ENCODE measurements around the gene ACVRL1.
"Not testable (repeated sequence)": the region's sequence is repeated elsewhere in the genome, so short reads cannot be mapped to it uniquely, and the experiment has no call there.

The ACVRL1 gene

DNA sequence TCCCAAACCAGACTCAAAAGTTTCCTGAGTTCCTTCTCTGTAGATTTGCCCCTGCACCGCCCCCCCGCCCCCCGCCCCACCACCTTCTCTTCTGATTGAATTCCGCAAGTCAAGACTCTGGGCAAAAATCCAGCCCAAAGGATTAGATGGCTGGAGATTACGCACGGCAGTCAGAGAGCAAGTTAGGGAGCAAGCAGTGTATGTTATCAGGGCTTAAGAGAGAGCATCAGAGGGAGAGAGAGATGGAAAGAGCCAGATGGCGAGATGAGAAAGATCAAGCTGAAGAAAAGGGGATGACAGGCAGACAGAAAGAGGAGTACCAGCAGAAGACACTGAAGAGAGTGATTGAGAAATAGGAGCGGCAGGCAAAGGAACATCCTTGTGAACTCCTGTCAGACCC lies 33.3 kb upstream of the ACVRL1 start:
- DNase-seq (ENCODE audit: low spot score), result no peak

DNA sequence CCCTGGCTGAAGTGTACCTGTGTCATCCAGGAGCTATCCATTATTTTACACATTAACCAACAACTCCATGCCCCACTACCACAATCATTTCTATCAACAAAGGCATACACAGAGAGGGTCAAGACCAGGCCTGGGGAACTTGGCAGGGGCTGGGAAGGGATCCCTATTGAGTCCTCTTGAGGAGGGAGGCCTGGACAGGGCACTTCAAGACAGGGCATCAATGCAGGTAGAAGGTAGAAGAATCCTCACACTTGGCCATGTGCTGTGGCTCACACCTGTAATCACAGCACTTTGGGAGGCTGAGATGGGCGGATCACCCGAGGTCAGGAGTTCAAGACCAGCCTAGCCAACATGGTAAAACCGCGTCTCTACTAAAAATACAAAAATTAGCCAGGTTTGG lies 32.8 kb upstream of the ACVRL1 start:
- DNase-seq (ENCODE audit: low spot score), result no peak

DNA sequence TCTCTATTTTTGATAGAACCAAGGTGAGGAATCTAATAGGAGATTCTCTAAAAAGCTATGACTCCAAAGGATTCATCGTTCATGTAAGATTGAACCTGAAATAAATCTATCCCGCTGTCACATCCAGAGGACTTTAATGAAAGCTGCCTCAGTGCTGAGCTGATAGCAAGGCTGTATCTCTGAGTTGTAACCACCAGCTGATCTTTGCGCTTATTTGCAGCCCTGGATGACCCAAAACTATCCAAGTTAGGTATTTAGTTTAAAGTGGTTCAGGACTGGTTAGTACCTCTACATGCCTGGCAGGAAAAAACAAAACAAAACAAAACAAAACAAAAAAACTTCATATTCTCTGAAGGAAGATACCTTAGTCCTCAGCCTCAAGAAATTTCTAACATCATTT lies 28.2 kb upstream of the ACVRL1 start:
- DNase-seq (ENCODE audit: low spot score), result no peak

DNA sequence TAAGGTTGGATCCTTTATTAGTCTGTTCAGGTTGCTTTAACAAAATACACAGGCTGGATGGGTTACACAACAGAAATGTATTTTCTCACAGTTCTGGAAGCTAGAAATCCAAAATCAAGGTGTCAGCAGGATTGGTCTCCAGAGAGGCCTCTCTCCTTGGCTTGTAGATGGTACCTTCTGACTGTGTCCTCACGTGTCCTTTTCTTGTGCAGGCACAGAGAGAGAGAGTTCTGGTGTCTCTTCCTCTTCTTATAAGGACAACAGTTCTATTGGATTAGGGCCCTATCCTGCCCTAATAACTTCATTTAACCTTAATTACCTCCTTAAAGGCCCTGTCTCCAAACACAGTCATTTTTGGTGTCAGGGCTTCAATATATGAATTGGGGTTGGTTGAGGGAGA lies 24.0 kb upstream of the ACVRL1 start:
- no peak for DNase-seq (ENCODE audit: low spot score)

DNA sequence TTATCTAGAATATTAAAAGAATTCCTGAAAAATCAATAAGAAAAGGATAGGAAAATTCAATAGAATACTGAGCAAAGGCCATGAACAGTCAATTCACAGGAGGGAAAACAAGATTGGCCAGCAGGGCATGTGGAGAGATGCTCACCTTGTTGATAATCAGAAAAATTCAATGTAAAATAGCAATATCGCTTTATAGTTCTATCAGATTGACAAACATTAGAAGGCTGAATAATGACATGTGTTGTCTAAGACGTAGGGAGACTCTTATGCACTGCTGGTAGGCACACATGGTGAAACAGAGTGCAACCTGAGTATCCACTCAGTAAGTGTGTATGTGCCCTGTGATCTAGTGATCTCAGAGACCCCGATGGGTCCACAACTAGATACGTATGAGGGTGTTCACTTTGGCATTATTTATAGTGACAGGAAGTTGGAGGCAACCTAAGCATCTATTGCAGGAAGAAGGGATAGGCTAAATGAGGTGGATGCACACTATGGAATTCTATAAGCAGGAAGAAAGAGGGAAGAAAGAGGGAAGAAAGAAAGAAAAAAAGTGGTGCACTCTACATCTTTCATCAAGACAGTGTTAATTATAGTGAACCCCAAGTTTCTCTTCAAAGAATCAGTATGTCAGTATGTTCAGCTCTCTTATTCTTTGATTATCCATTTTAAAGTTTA lies 23.2 kb upstream of the ACVRL1 start:
- peak; percentile 1 for DNase-seq (ENCODE audit: low spot score)

- DNase-seq (ENCODE audit: low spot score), result no peak
These were observed 22.6 kb upstream of the ACVRL1 start for GRCh38 chr12:51884676-51885229.

- not testable (repeated sequence) for DNase-seq (ENCODE audit: low spot score)
These were observed 21.8 kb upstream of the ACVRL1 start for GRCh38 chr12:51885294-51886020.

DNA sequence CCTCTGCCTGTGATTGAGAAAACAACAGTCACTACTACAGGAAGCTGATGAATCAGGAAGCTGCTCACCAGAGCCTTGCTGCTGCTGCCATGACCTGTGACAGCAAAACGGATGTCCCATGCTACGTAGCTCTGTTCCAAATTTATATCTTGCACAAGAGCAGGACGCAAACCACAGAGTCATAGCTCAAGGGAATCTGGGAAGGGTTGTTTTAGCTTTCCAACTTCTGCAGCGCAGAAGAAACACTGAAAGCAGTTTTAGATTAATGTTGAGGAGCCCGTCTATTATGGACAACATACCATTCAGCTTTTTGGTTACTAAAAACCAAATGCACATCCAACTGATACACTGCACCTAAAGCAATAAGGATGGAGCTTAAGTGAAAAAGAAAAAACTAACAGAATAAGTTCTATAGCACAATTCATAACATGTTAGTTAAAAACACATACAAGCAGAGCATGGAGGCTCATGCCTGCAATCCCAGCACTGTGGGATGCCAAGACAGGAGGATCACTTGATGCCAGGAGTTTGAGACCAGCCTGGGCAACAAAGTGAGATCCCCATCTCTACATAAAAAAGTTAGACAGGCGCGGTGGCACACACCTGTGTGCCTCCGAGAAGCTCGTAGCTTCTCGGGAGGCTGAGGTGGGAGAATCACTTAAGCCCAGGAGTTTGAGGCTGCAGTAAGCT lies 21.1 kb upstream of the ACVRL1 start:
- peak; percentile 98 for DNase-seq (ENCODE audit: low spot score)

DNA sequence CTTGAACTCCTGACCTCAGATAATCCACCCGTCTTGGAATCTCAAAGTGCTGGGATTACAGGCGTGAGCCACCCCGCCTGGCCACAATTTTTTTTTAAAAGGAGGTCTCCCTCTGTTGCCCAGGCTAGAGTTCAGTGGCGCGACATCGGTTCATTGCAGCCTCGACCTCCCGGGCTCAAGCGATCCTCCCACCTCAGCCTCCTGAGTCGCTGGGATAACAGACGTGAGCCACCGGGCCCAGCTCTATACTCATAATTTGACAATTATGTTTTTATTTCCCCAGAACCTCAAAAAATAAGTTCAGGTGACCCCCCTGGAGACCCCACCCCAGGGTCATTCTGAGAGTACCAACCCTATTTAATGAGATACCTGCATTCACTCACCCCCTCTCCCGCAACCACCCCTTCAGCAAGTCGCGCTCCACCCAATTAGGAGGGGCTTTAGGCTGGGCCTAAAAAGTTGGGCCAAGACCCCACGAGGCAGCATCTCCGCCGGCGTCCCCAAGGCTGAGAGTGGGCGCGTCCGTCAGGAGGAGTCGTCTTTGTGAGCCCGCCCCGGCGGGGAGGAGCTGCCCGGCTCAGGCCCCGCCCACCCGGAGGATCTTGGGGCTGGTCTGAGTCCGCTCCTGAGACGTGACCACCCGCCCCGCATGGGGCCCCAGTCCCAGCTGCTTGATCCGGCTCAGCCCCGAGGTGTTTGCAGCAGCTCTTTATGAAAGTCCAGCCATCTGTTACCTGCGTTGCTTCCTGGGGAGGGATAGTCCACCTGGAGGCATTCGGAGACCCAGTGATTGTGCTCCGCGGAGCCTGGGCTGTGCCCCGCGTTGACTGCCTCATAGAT lies 19.6 kb upstream of the ACVRL1 start, which contains the start of gene ANKRD33:
Gene ANKRD33, plus strand, starts transcription at position 628 of the 840 bp plus-strand sequence. Its CDS starts 84 bp downstream, at position 712.
- DNase-seq (ENCODE audit: low spot score), result no peak

- no peak for DNase-seq (ENCODE audit: low spot score)
These were observed 18.7 kb upstream of the ACVRL1 start for GRCh38 chr12:51888316-51889215.

- DNase-seq (ENCODE audit: low spot score), result no peak
These were observed 17.8 kb upstream of the ACVRL1 start for GRCh38 chr12:51889216-51890132.

- DNase-seq (ENCODE audit: low spot score), result no peak
These were observed 17.2 kb upstream of the ACVRL1 start for GRCh38 chr12:51890133-51890464.

DNA sequence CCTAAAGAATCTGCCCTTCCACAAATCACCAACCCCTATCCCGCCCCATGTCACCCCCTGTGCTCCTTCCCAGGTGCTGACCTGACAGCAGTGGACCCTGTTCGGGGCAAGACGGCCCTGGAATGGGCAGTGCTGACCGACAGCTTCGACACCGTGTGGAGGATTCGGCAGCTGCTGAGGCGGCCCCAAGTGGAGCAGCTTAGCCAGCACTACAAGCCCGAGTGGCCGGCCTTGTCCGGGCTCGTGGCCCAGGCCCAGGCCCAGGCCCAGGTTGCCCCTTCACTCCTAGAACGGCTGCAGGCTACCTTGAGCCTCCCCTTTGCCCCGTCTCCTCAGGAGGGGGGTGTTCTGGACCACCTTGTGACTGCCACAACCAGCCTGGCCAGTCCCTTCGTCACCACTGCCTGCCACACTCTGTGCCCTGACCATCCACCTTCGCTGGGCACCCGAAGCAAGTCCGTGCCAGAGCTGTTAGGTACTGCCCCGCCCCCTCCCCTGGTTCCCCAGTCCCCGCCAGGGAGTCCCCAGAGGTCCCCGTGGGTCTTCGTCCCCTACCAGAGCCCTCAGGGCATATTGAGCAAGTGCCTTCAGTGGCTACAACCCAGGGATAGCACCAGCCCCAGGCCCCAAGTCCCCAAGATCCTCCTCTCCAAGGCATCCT lies 16.7 kb upstream of the ACVRL1 start:
- no peak for DNase-seq (ENCODE audit: low spot score)

- no peak for DNase-seq (ENCODE audit: low spot score)
These were observed 15.5 kb upstream of the ACVRL1 start for GRCh38 chr12:51891843-51892242.

DNA sequence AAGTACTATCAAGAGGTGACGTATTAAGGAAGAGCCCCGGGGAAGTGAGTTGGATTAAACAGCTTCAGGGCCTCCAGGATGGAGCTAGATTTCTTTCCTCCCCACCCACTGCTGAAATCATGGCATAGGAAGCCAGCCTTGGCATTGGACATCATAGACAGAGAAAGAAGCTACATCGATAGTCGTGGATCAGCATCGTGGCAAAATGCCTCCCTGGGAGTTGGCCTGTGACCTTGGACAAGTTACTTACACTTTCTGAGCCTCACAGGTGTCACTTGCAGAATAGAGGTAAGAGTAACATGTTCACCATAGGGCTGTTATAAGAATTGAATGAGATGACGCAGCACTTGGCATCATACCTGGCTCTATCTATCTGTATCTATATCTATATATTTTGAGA lies 13.5 kb upstream of the ACVRL1 start:
- DNase-seq (ENCODE audit: low spot score), result no peak

GRCh38 chr12:51895378-51896135 lies 11.7 kb upstream of the ACVRL1 start:
- DNase-seq (ENCODE audit: low spot score), result no peak

DNA sequence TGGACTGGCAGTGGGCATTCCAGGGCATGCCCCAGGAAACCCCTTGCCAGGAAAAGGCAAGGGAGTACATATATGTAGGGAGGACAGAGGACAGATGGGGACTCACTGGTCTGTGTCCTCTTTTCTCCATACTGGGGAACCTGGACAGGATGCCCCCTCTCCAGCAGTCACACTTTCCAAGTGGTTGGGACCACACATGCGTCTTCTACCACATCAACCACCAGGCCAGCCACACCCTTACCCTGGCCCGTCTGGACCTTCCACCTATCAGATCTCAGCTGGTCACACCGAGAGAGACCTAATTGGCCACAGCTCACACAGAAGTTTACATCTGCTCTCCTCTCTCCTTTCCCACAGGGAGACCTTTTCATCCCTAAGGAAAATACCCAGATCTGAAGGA lies 11.1 kb upstream of the ACVRL1 start:
- DNase-seq (ENCODE audit: low spot score), result no peak

- no peak for DNase-seq (ENCODE audit: low spot score)
These were observed 10.1 kb upstream of the ACVRL1 start for GRCh38 chr12:51897181-51897580.

DNA sequence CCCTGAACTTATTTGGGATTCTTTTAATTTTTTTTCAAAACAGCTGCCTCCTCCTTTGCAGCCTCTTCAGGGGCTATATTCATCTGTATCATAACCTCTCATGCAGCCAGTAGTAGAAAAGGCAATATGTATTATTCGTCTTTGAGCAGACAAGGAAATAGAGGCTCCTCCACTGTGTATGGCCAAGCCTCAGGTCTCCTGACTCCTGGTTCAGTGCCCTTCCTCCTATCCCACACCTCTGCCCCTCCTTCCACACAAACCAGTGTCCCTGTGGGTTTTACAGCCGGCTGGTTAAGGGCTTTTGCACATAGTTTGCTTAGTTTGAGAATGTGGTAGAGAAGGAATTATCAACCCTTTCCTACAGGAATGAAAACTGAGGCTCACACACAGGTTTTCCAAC lies 8.8 kb upstream of the ACVRL1 start:
- no peak for DNase-seq (ENCODE audit: low spot score)

Data from AG08395 (cell line).